K562 (cell line): ENCODE measurements around the gene KLHL24. TPM values are rescaled to one million over a fixed set of nuclear protein-coding genes. Genes with fewer than 3 reads are reported as not detected.

Source experiments
- COPS2 ChIP-seq: fragments of 450-650 bp; conservative IDR thresholded peaks from 2 replicates; pipeline ENCODE4 v1.6.1; 2016; ENCODE audit warnings: mild to moderate bottlenecking, moderate library complexity
- MLLT1 ChIP-seq, 2 experiments: fragments of 450-650 bp; IDR thresholded peaks; 2 replicates each; pipeline ENCODE4 v1.6.1; 2016
- NEUROD1 ChIP-seq: fragments of 150-350 bp; IDR thresholded peaks from 2 replicates; pipeline ENCODE4 v1.6.1; 2014; ENCODE audit warnings: borderline replicate concordance, low read length, low read depth; ENCODE audit not compliant: partially characterized antibody
- NFE2L1 ChIP-seq: fragments of 450-650 bp; IDR thresholded peaks from 2 replicates; pipeline ENCODE4 v1.6.1; 2016; ENCODE audit warnings: missing genetic modification characterization, low read depth, mild to moderate bottlenecking, missing compliant biosample characterization, moderate library complexity, borderline replicate concordance
- NFIX ChIP-seq: fragments of 250-450 bp; sonication (Bioruptor Pico); IDR thresholded peaks from 2 replicates; pipeline ENCODE4 v1.4.0; 2020; ENCODE audit warnings: low read depth, mild to moderate bottlenecking, moderate library complexity
- PHB ChIP-seq: fragments of 250-450 bp; sonication (Bioruptor Pico); IDR thresholded peaks from 2 replicates; pipeline ENCODE4 v1.5.0; 2021
- POLR2AphosphoS5 ChIP-seq: IDR thresholded peaks from 2 replicates; pipeline ENCODE4 v1.6.1; 2011; ENCODE audit warnings: mild to moderate bottlenecking, low read depth, low read length, moderate library complexity; ENCODE audit not compliant: control insufficient read depth, insufficient read depth
- REST ChIP-seq, 2 experiments: fragments of 450-650 bp; formaldehyde crosslinking in 1 of 2; IDR thresholded peaks; 2 replicates each; pipeline versions ENCODE4 v1.4.0 to v1.6.1; 2014 to 2020; ENCODE audit warnings: mild to moderate bottlenecking in 2 of 2, borderline replicate concordance in 1 of 2, low read depth in 1 of 2
- SOX6 ChIP-seq: fragments of 450-650 bp; IDR thresholded peaks from 2 replicates; pipeline ENCODE4 v1.6.1; 2014; ENCODE audit warnings: mild to moderate bottlenecking
- TCF7 ChIP-seq: sonication (generic); IDR thresholded peaks from 2 replicates; pipeline ENCODE4 v1.6.1; 2016; ENCODE audit warnings: antibody characterized with exemption, borderline replicate concordance
- TFAP4 ChIP-seq: sonication (generic); formaldehyde crosslinking; IDR thresholded peaks from 2 replicates; pipeline ENCODE4 v1.8.0; 2022; ENCODE audit warnings: missing genetic modification reagents, mild to moderate bottlenecking, moderate library complexity, borderline replicate concordance
- ZBED1 ChIP-seq: IDR thresholded peaks from 2 replicates; pipeline ENCODE4 v1.6.1; 2014
- ZNF311 ChIP-seq: fragments of 250-450 bp; sonication (Bioruptor Pico); IDR thresholded peaks from 2 replicates; pipeline ENCODE4 v1.4.0; 2020; ENCODE audit warnings: mild to moderate bottlenecking, moderate library complexity
- ZNF431 ChIP-seq: sonication (generic); formaldehyde crosslinking; IDR thresholded peaks from 2 replicates; pipeline ENCODE4 v1.8.0; 2022; ENCODE audit warnings: mild to moderate bottlenecking, missing genetic modification reagents
- polyA plus RNA-seq, 8 experiments: library from polyadenylated mRNA; depleted of rRNA in 4 of 8; stranded (reverse) in 5 of 8; unstranded in 3 of 8; fragments of >200 nt; fragmentation: Nextera tagmentation in 2 of 8; fragmentation: Illumina TruSeq in 1 of 8; extraction: Ambion mirVana in 2 of 8; extraction: Trizol in 1 of 8; gene quantifications; 2 replicates each; pipeline versions ENCODE4 v1.2.1 to v1.2.3, GENCODE V29; 2011 to 2014; ENCODE audit warnings: inconsistent platforms in 1 of 8, missing spikeins in 1 of 8
- total RNA-seq, 7 experiments: library from RNA; depleted of rRNA in 6 of 7; stranded (reverse); fragments of >200 nt in 6 of 7; fragmentation: Illumina TruSeq in 2 of 7; extraction: Trizol in 2 of 7; gene quantifications; 2 replicates each; pipeline versions ENCODE4 v1.2.1 to v1.2.3, GENCODE V29; 2011 to 2021; ENCODE audit warnings: low replicate concordance in 1 of 7
- TF ChIP-seq, protein P1 (sequence below): fragments of 450-650 bp; IDR thresholded peaks from 2 replicates; pipeline ENCODE4 v1.6.1; 2014; ENCODE audit warnings: low read depth, mild to moderate bottlenecking, moderate library complexity, borderline replicate concordance

Gene KLHL24
- total and polyA plus RNA-seq, 9 of the 15 experiments (the other 6 are each of a cell fraction or from before 2014, with no cell fraction given) = 3.3 to 21.2 (median 14.2) TPM

DNA sequence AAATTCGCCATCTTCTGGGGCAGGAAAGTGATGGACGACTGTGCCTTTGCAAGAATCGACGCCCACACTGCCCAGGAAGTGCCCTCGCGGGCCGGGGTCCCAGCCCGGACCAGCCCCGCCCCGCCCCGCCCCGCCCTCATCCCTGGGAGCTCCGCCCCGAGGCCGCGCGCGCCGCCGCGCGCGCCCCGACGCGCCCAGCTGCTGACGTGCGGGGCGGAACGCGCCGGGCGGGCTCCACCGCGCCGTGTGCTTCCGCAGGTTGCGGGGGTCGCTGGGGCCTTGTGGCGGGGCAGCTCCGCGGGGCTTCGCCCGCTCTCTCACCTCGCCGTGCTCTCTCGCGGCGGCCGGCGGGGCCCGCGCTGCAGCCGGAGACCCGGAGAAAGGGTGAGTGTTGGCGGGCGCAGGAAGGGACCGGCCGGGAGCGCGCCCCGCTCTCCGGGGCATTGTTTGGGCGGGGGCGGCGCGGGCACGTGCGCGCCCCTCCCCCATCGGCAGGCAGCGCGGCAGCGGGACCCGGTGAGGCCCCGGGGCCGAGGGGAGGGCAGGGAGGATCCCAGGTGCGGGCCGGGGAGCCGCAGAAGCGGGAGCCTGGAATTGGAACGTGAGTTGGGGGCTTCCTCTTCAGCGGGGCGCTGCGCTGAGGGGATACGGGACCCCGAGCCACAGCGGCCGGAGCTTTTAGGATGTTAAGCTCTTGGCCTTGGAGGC lies 62.3 kb downstream of the KLHL24 start, which contains the start of gene YEATS2 (continued):
- TF ChIP-seq REST (IDR thresholded peaks at IDR 0.05; ENCODE audit: borderline replicate concordance) (no peak), REST (CRISPR knock-in tag; IDR thresholded peaks at IDR 0.05; ENCODE audit: low read depth) (peak; percentile 50; the same call in 1 of the 2 replicates), ZNF431 (peak; percentile 58; the same call in 1 of the 2 replicates), NFIX (CRISPR knock-in tag) (no peak), NEUROD1 (no peak), ZBED1 (0 out of 2 replicates have a peak, but pooled peaks have one; percentile 20), POLR2AphosphoS5 (peak; percentile 60; the same call in 1 of the 2 replicates), ZNF311 (CRISPR knock-in tag) (no peak), NFE2L1 (tag) (no peak), MLLT1 (IDR thresholded peaks at IDR 0.05) (no peak), PHB (CRISPR knock-in tag) (no peak), SOX6 (peak; percentile 63; the same call in 1 of the 2 replicates), COPS2 (no peak), TCF7 (no peak), TFAP4 (CRISPR knock-in tag) (peak; percentile 28; the same call in 1 of the 2 replicates)
- TF ChIP-seq, protein P1, sequence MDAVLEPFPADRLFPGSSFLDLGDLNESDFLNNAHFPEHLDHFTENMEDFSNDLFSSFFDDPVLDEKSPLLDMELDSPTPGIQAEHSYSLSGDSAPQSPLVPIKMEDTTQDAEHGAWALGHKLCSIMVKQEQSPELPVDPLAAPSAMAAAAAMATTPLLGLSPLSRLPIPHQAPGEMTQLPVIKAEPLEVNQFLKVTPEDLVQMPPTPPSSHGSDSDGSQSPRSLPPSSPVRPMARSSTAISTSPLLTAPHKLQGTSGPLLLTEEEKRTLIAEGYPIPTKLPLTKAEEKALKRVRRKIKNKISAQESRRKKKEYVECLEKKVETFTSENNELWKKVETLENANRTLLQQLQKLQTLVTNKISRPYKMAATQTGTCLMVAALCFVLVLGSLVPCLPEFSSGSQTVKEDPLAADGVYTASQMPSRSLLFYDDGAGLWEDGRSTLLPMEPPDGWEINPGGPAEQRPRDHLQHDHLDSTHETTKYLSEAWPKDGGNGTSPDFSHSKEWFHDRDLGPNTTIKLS = 0 out of 2 replicates have a peak, but pooled peaks have one; percentile 17
